CD4-positive, alpha-beta memory T cell (primary cell): ENCODE measurements around the gene TC2N. TPM values are rescaled to one million over a fixed set of nuclear protein-coding genes. Genes with fewer than 3 reads are reported as not detected.
"Not testable (repeated sequence)": the region's sequence is repeated elsewhere in the genome, so short reads cannot be mapped to it uniquely, and the experiment has no call there.

Experiments used
- CTCF ChIA-PET: fragments of 350-600 bp; sonication (Branson Sonifier 250); formaldehyde crosslinking; loops from one replicate; lab custom pipeline; 2021; ENCODE audit warnings: inconsistent platforms; ENCODE audit not compliant: partially characterized antibody; lab: Charles Lee
- POLR2A ChIA-PET: fragments of 350-600 bp; sonication (Branson Sonifier 250); formaldehyde crosslinking; loops from one replicate; lab custom pipeline; 2021; ENCODE audit not compliant: partially characterized antibody; lab: Charles Lee
- DNase-seq, 5 donors: peaks; one replicate each; pipeline versions ENCODE4 v3.0.0 to v3.0.0-alpha.2; 2020 to 2022; ENCODE audit warnings: mixed read lengths in 1 of 5
- H3K27ac ChIP-seq: one replicate; pipeline ENCODE4 v1.7.0; 2013; ENCODE audit warnings: low read depth, low read length
- H3K27me3 ChIP-seq: 2 replicates; pipeline ENCODE4 v1.7.0; 2013; ENCODE audit warnings: mild to moderate bottlenecking, low read length, moderate library complexity; ENCODE audit not compliant: insufficient read depth
- H3K36me3 ChIP-seq: 2 replicates; pipeline ENCODE4 v1.7.0; 2013; ENCODE audit warnings: mild to moderate bottlenecking, low read length, moderate library complexity; ENCODE audit not compliant: insufficient read depth
- H3K4me1 ChIP-seq: 2 replicates; pipeline ENCODE4 v1.7.0; 2013; ENCODE audit warnings: mild to moderate bottlenecking, low read length, moderate library complexity; ENCODE audit not compliant: insufficient read depth
- H3K4me3 ChIP-seq, 2 donors: one replicate each; pipeline ENCODE4 v1.7.0; 2013; ENCODE audit warnings: low read length in 2 of 2, mild to moderate bottlenecking in 1 of 2
- H3K9me3 ChIP-seq, 2 donors: one replicate each; pipeline ENCODE4 v1.7.0; 2013; ENCODE audit warnings: low read length in 2 of 2, control low read depth in 1 of 2; ENCODE audit not compliant: control insufficient read depth in 1 of 2
- H3K27ac Mint-ChIP-seq, 7 donors: one replicate each; pipeline ENCODE4 v1.8.0; 2020 to 2021; ENCODE audit warnings: mixed read lengths in 7 of 7, mild to moderate bottlenecking in 6 of 7, inconsistent platforms in 3 of 7, moderate library complexity in 3 of 7
- H3K27me3 Mint-ChIP-seq, 2 donors: one replicate each; pipeline ENCODE4 v1.8.0; 2020 to 2021; ENCODE audit warnings: mixed read lengths in 2 of 2
- H3K36me3 Mint-ChIP-seq, 2 donors: one replicate each; pipeline ENCODE4 v1.8.0; 2020 to 2021; ENCODE audit warnings: mixed read lengths in 2 of 2, inconsistent platforms in 1 of 2, mild to moderate bottlenecking in 1 of 2
- H3K4me1 Mint-ChIP-seq, 4 donors: one replicate each; pipeline ENCODE4 v1.8.0; 2020 to 2021; ENCODE audit warnings: mixed read lengths in 4 of 4, mild to moderate bottlenecking in 1 of 4
- H3K4me3 Mint-ChIP-seq, 8 donors: one replicate each; pipeline ENCODE4 v1.8.0; 2020 to 2021; ENCODE audit warnings: mixed read lengths in 8 of 8, mild to moderate bottlenecking in 7 of 8, moderate library complexity in 6 of 8, inconsistent platforms in 3 of 8
- H3K9me3 Mint-ChIP-seq, 8 donors: one replicate each; pipeline ENCODE4 v1.8.0; 2020 to 2021; ENCODE audit warnings: mixed read lengths in 8 of 8, mild to moderate bottlenecking in 5 of 8, inconsistent platforms in 3 of 8, moderate library complexity in 1 of 8
- intact Hi-C: fragments of 100-400 bp; cut with micrococcal nuclease; formaldehyde crosslinking; loops from one replicate; pipeline ENCODE4 v1.15.1; 2023
- polyA plus RNA-seq, 2 donors: library from polyadenylated mRNA; unstranded; fragments of 300-500 nt; fragmentation: Illumina TruSeq; gene quantifications; one replicate each; pipeline ENCODE4 v1.2.3, GENCODE V29; 2021
- total RNA-seq, 2 experiments: library from RNA; stranded (reverse); gene quantifications; one replicate each; pipeline ENCODE4 v1.2.3, GENCODE V29; 2021

TC2N gene
- total and polyA plus RNA-seq, 4 experiments from 2014 or later = 234 to 325 (median 291) TPM

DNA sequence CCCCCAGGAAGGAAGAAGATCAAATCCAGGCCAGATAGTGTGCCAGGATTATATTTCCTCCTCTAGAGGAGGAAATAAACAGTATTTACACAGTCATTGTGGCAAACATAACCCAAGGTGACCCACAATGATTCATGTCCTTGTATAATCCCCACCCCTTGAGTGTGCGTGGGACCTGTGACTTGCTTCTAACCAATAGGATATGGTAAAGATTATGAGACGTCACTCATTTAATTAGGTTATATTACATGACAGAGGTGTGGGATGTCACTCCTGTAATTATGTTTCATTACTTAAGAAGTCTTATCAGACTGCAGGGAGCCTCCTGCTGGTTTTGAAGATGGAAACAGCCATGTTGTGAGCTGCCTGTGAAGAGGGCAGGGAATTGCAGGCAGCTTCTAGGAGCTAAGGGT lies 123.3 kb downstream of the TC2N start:
- POLR2A ChIA-PET = no interaction called here

DNA sequence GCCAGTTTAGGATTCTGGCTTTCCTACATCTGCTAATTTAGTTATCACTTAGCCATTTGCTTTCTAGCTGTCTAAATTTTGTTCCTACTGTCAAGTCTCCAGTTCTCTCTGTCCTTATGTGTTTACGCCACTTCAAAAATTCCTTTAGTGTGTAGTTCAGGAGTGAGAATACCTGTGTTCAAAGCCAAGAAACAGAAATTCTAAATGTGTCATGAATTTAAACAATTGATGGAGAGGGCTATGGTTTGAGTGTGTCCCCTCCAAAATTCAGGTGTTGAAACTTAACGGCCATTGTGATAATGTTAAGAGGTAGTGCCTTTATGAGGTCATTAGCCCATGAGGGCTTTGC lies 124.1 kb downstream of the TC2N start:
- Histone ChIP-seq H3K9me3 (no peaks in the 10 kb centered on the region), H3K27me3 (no peaks in the 10 kb centered on the region), H3K4me1 (no peaks in the 10 kb centered on the region), H3K27ac (no peak overlapping the region), H3K4me3 (no peak overlapping the region), H3K36me3 (no peaks in the 10 kb centered on the region)
- H3K4me1 Mint-ChIP-seq = peaks cover 0 to 4% (median 2%) of the 10 kb centered on the region in 4 donors
- CTCF ChIA-PET = no interaction called here
- H3K4me3 Mint-ChIP-seq = no peak overlapping the region
- POLR2A ChIA-PET = no interaction called here
- peaks cover 0 to 5% (median 0%) of the 10 kb centered on the region in 8 donors for H3K9me3 Mint-ChIP-seq
- H3K27ac Mint-ChIP-seq = no peak overlapping the region
- H3K36me3 Mint-ChIP-seq = peaks cover 0 to 3% of the 10 kb centered on the region in 2 donors
- no peak for DNase-seq
- no peaks in the 10 kb centered on the region for H3K27me3 Mint-ChIP-seq
- intact Hi-C loops = no loop called here

More for the DNA sequence above, 123.3 kb downstream of the TC2N start:
- intact Hi-C loops = no loop called here
- Histone ChIP-seq H3K9me3 (no peaks in the 10 kb centered on the region), H3K27me3 (no peaks in the 10 kb centered on the region), H3K36me3 (no peaks in the 10 kb centered on the region), H3K4me1 (no peaks in the 10 kb centered on the region), H3K4me3 (no peak overlapping the region), H3K27ac (no peak overlapping the region)
- Mint-ChIP-seq H3K27ac (peak overlapping the region in 1 of 7 donors; percentile 54), H3K4me3 (no peak overlapping the region), H3K9me3 (peaks cover 0 to 5% (median 0%) of the 10 kb centered on the region in 8 donors), H3K36me3 (no peaks in the 10 kb centered on the region), H3K4me1 (peaks cover 0 to 4% (median 2%) of the 10 kb centered on the region in 4 donors), H3K27me3 (no peaks in the 10 kb centered on the region)
- CTCF ChIA-PET = no interaction called here
- DNase-seq = no peak

- CTCF ChIA-PET = no interaction called here
- H3K4me1 Mint-ChIP-seq = peaks cover 0 to 4% (median 2%) of the 10 kb centered on the region in 4 donors
Measured at GRCh38 chr14:91742621-91743304, 124.6 kb downstream of the TC2N start.

DNA sequence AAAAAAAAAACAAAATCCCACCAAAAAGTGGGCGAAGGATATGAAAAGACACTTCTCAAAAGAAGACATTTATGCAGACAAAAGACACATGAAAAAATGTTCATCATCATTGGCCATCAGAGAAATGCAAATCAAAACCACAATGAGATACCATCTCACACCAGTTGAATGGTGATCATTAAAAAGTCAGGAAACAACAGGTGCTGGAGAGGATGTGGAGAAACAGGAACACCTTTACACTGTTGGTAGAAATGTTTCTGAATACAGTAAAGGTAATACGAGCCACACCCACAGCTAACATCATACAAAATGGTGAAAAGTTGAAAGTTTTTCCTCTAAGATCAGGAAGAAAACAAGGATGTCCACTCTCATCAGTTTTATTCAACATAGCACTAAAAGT lies 127.5 kb downstream of the TC2N start:
- H3K27me3 Mint-ChIP-seq, H3K4me1 ChIP-seq, H3K9me3 Mint-ChIP-seq, H3K9me3 ChIP-seq, H3K4me1 Mint-ChIP-seq, H3K36me3 ChIP-seq, H3K27me3 ChIP-seq, POLR2A ChIA-PET, H3K4me3 ChIP-seq, H3K4me3 Mint-ChIP-seq, DNase-seq, H3K27ac ChIP-seq, intact Hi-C loops, CTCF ChIA-PET: not testable (repeated sequence)
- peaks cover 0 to 18% of the 10 kb centered on the region in 2 donors for H3K36me3 Mint-ChIP-seq
- H3K27ac Mint-ChIP-seq = peak overlapping the region in 1 of 7 donors; percentile 1

More at GRCh38 chr14:91742621-91743304, 124.6 kb downstream of the TC2N start:
- H3K9me3 ChIP-seq = no peaks in the 10 kb centered on the region
- peaks cover 0 to 5% (median 0%) of the 10 kb centered on the region in 8 donors for H3K9me3 Mint-ChIP-seq
- intact Hi-C loops = no loop called here
- POLR2A ChIA-PET = no interaction called here
- peak overlapping the region in 1 of 7 donors; percentile 31 for H3K27ac Mint-ChIP-seq
- H3K4me3 Mint-ChIP-seq = no peak overlapping the region
- no peaks in the 10 kb centered on the region for H3K27me3 ChIP-seq
- H3K27ac ChIP-seq = no peak overlapping the region
- peaks cover 0 to 3% of the 10 kb centered on the region in 2 donors for H3K36me3 Mint-ChIP-seq
- DNase-seq = no peak
- H3K27me3 Mint-ChIP-seq = peaks cover 0 to 2% of the 10 kb centered on the region in 2 donors
- no peaks in the 10 kb centered on the region for H3K4me1 ChIP-seq
- H3K36me3 ChIP-seq = no peaks in the 10 kb centered on the region
- H3K4me3 ChIP-seq = no peak overlapping the region

GRCh38 chr14:91737619-91738018 lies 129.7 kb downstream of the TC2N start:
- no peak overlapping the region for H3K4me3 ChIP-seq
- no peak overlapping the region for H3K27ac ChIP-seq
- Mint-ChIP-seq H3K9me3 (peaks cover 0 to 5% (median 0%) of the 10 kb centered on the region in 8 donors), H3K27ac (no peak overlapping the region), H3K27me3 (peaks cover 0 to 2% of the 10 kb centered on the region in 2 donors), H3K4me3 (no peak overlapping the region), H3K4me1 (peaks cover 0 to 4% (median 0%) of the 10 kb centered on the region in 4 donors), H3K36me3 (peaks cover 0 to 18% of the 10 kb centered on the region in 2 donors)
- H3K4me1 ChIP-seq = no peaks in the 10 kb centered on the region
- H3K27me3 ChIP-seq = no peaks in the 10 kb centered on the region
- CTCF ChIA-PET = no interaction called here
- no peak for DNase-seq
- intact Hi-C loops = no loop called here
- H3K36me3 ChIP-seq = no peaks in the 10 kb centered on the region
- no peaks in the 10 kb centered on the region for H3K9me3 ChIP-seq
- POLR2A ChIA-PET = interaction anchor here (0.5 kb wide), 1 partner anchor 158 kb away, joined by 3 read pairs; no protein-coding TSS in a partner anchor

DNA sequence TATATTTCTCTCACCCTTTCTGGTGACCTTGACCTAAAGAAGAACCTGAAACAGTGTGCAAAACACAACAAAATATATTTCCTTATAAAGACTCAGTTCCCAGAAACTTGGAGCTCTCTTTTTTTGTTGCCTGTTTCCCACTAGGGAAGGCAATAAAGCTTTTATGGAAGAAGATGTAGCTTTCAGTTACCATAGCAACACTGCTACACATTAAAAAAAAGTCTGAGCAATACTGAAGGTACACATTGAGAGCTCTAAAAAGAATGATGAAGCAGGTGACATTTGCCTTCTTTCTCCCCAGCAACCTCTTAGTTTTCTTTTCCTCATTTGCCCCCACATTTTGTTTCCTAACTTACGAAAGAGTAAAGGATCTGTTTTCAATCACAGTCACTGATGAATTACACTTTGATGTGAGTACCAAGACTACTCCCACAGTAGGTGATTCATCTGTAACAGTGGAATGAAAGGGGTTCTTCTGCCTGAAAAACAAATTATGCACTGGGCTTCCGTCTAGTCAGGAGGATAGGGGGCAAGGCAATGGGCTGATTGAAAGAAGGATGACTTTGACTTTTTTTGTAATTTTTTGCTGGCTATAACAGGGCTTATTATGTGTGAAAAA lies 134.4 kb downstream of the TC2N start:
- ChIA-PET CTCF (no interaction called here), POLR2A (interaction anchor here (1.0 kb wide), 1 partner anchor 103 kb away, joined by 3 read pairs; no protein-coding TSS in a partner anchor)

GRCh38 chr14:91732439-91732838 lies 134.9 kb downstream of the TC2N start:
- Histone ChIP-seq H3K9me3 (no peaks in the 10 kb centered on the region), H3K27me3 (no peaks in the 10 kb centered on the region), H3K36me3 (no peaks in the 10 kb centered on the region), H3K27ac (no peak overlapping the region), H3K4me3 (no peak overlapping the region), H3K4me1 (no peaks in the 10 kb centered on the region)
- Mint-ChIP-seq H3K27me3 (no peaks in the 10 kb centered on the region), H3K4me3 (no peak overlapping the region), H3K9me3 (no peaks in the 10 kb centered on the region), H3K4me1 (no peaks in the 10 kb centered on the region), H3K27ac (peak overlapping the region in 1 of 7 donors; percentile 14), H3K36me3 (peaks cover 0 to 15% of the 10 kb centered on the region in 2 donors)
- CTCF ChIA-PET = no interaction called here
- intact Hi-C loops = no loop called here
- DNase-seq = no peak
- POLR2A ChIA-PET = interaction anchor here (1.0 kb wide), 1 partner anchor 104 kb away, joined by 3 read pairs; no protein-coding TSS in a partner anchor

More for the DNA sequence above, 134.4 kb downstream of the TC2N start:
- Mint-ChIP-seq H3K36me3 (peaks cover 0 to 15% of the 10 kb centered on the region in 2 donors), H3K27ac (no peak overlapping the region), H3K4me1 (no peaks in the 10 kb centered on the region), H3K27me3 (no peaks in the 10 kb centered on the region), H3K9me3 (no peaks in the 10 kb centered on the region), H3K4me3 (no peak overlapping the region)
- no peak overlapping the region for H3K27ac ChIP-seq
- H3K27me3 ChIP-seq = no peaks in the 10 kb centered on the region
- DNase-seq = no peak
- no peaks in the 10 kb centered on the region for H3K4me1 ChIP-seq
- no peak overlapping the region for H3K4me3 ChIP-seq
- intact Hi-C loops = no loop called here
- no peaks in the 10 kb centered on the region for H3K36me3 ChIP-seq
- H3K9me3 ChIP-seq = no peaks in the 10 kb centered on the region
